Measurements from ENCODE around the gene NPL. TPM values are rescaled to one million over a fixed set of nuclear protein-coding genes. Genes with fewer than 3 reads are reported as not detected.
A peak's percentile ranks its signal among the peaks of the same experiment; 100 is the strongest.

The NPL gene
- total RNA-seq, 2 donors from 2014 or later: 5.8 to 8.7 TPM

DNA sequence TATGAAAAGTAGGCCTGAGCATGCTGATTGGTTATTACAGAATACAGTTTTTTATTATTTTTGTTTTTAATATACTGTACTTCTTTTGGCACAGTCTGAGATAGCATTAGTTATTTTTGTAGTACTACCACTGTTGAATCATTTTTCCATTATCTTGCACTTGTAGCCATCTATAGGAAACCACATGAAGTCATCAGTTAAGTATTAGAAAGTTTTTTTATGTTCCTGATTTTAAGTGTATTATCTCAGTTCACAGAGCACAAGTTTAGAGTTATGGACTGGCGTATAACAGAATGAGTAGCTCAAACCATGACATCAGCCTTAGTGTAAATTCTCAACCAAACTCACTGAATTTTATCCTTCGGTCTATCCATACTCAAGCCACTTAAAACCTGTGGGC lies 72.4 kb downstream of the NPL start:
- Histone ChIP-seq H3K27ac (ENCODE audit: low read depth, low read length) (no peak overlapping the region), H3K27me3 (ENCODE audit: control insufficient read depth, insufficient read depth, low read length, poor library complexity, severe bottlenecking) (no peaks in the 10 kb centered on the region), H3K4me1 (ENCODE audit: control insufficient read depth, insufficient read depth, low read length) (no peaks in the 10 kb centered on the region), H3K36me3 (ENCODE audit: control insufficient read depth, insufficient read depth, low read length) (peaks cover 99% of the 10 kb centered on the region), H3K9me3 (ENCODE audit: control insufficient read depth, low read length) (no peaks in the 10 kb centered on the region), H3K9ac (ENCODE audit: extremely low read depth, low read length, poor library complexity, severe bottlenecking) (no peak overlapping the region), H3K4me3 (ENCODE audit: low read length) (no peak overlapping the region)
- Mint-ChIP-seq H3K27ac (no peak overlapping the region), H3K4me3 (no peak overlapping the region), H3K4me1 (no peaks in the 10 kb centered on the region), H3K27me3 (ENCODE audit: insufficient read depth) (no peaks in the 10 kb centered on the region), H3K9me3 (no peaks in the 10 kb centered on the region), H3K36me3 (ENCODE audit: low read depth) (peaks cover 91% of the 10 kb centered on the region)
- TF ChIP-seq, protein P1, sequence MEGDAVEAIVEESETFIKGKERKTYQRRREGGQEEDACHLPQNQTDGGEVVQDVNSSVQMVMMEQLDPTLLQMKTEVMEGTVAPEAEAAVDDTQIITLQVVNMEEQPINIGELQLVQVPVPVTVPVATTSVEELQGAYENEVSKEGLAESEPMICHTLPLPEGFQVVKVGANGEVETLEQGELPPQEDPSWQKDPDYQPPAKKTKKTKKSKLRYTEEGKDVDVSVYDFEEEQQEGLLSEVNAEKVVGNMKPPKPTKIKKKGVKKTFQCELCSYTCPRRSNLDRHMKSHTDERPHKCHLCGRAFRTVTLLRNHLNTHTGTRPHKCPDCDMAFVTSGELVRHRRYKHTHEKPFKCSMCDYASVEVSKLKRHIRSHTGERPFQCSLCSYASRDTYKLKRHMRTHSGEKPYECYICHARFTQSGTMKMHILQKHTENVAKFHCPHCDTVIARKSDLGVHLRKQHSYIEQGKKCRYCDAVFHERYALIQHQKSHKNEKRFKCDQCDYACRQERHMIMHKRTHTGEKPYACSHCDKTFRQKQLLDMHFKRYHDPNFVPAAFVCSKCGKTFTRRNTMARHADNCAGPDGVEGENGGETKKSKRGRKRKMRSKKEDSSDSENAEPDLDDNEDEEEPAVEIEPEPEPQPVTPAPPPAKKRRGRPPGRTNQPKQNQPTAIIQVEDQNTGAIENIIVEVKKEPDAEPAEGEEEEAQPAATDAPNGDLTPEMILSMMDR (conservative IDR thresholded peaks at IDR 0.05): no peak
- no peak for DNase-seq
- 100% methylated on average over 1 of the region's 2 CpGs for WGBS, 2 experiments (ENCODE audit: insufficient coverage in 1 of 2, insufficient read length in 1 of 2)

DNA sequence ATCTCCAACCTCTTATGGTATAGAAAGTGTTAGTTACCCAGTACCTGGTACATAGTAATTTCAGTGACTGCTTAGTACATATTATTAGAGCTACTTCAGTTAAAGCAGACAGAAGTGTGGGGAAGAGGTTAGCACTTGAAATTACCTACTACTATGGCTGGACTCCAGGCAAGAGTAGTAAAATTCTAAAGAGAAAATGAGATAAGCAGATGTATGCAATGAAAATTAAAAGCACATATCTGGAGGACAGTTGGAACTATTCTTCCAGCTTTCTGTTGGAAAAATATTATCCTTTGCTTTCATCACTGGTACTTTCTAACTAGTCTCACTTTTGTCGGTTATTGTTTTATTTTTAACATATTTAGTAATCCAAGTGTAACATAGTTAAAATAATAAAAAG lies 73.3 kb downstream of the NPL start:
- Histone ChIP-seq H3K4me1 (ENCODE audit: control insufficient read depth, insufficient read depth, low read length) (no peaks in the 10 kb centered on the region), H3K27me3 (ENCODE audit: control insufficient read depth, insufficient read depth, low read length, poor library complexity, severe bottlenecking) (no peaks in the 10 kb centered on the region), H3K4me3 (ENCODE audit: low read length) (no peak overlapping the region), H3K9ac (ENCODE audit: extremely low read depth, low read length, poor library complexity, severe bottlenecking) (no peak overlapping the region), H3K27ac (ENCODE audit: low read depth, low read length) (no peak overlapping the region), H3K9me3 (ENCODE audit: control insufficient read depth, low read length) (no peaks in the 10 kb centered on the region), H3K36me3 (ENCODE audit: control insufficient read depth, insufficient read depth, low read length) (peaks cover 99% of the 10 kb centered on the region)
- Mint-ChIP-seq H3K4me1 (no peaks in the 10 kb centered on the region), H3K4me3 (no peak overlapping the region), H3K36me3 (ENCODE audit: low read depth) (peaks cover 91% of the 10 kb centered on the region), H3K27ac (no peak overlapping the region), H3K27me3 (ENCODE audit: insufficient read depth) (no peaks in the 10 kb centered on the region), H3K9me3 (no peaks in the 10 kb centered on the region)
- no peak for DNase-seq
- WGBS, 2 experiments (ENCODE audit: insufficient coverage in 1 of 2, insufficient read length in 1 of 2): no CpG with 5 or more reads among the region's 1 CpG
- TF ChIP-seq, protein P1 (conservative IDR thresholded peaks at IDR 0.05): no peak

DNA sequence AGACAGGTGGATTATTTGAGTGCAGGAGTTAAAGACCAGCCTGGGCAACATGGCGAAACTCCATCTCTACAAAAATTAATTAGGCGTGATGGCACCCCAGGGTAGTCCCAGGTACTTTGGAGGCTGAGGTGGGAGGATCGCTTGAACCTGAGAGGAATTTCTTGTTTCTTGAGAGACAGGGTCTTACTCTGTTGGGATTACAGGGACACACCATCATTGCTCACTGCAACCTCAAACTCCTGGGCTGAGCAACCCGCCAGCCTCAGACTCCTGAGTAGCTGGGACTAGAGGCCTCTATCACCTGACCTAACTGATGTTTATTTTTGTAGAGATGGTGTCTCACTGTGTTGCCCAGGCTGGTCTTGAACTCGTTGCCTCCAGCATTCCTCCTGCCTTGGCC lies 74.4 kb downstream of the NPL start:
- TF ChIP-seq, protein P1 (conservative IDR thresholded peaks at IDR 0.05): no peak
- Histone ChIP-seq H3K9ac (ENCODE audit: extremely low read depth, low read length, poor library complexity, severe bottlenecking) (no peak overlapping the region), H3K27me3 (ENCODE audit: control insufficient read depth, insufficient read depth, low read length, poor library complexity, severe bottlenecking) (no peaks in the 10 kb centered on the region), H3K9me3 (ENCODE audit: control insufficient read depth, low read length) (no peaks in the 10 kb centered on the region), H3K36me3 (ENCODE audit: control insufficient read depth, insufficient read depth, low read length) (peaks cover 99% of the 10 kb centered on the region), H3K4me3 (ENCODE audit: low read length) (no peak overlapping the region), H3K4me1 (ENCODE audit: control insufficient read depth, insufficient read depth, low read length) (no peaks in the 10 kb centered on the region), H3K27ac (ENCODE audit: low read depth, low read length) (no peak overlapping the region)
- peaks cover 89% of the 10 kb centered on the region for H3K36me3 Mint-ChIP-seq (ENCODE audit: low read depth)
- H3K9me3 Mint-ChIP-seq: no peaks in the 10 kb centered on the region
- H3K27ac Mint-ChIP-seq: peak overlapping the region; percentile 48
- no peak overlapping the region for H3K4me3 Mint-ChIP-seq
- WGBS, 2 experiments (ENCODE audit: insufficient coverage in 1 of 2, insufficient read length in 1 of 2): 94 to 100% methylated on average over 2 to 5 of the region's 5 CpGs
- no peaks in the 10 kb centered on the region for H3K27me3 Mint-ChIP-seq (ENCODE audit: insufficient read depth)
- no peaks in the 10 kb centered on the region for H3K4me1 Mint-ChIP-seq
- DNase-seq: no peak
